Esophagus muscularis mucosa (tissue), 4 donors: ENCODE results near the gene ZNF362. TPM values are rescaled to one million over a fixed set of nuclear protein-coding genes. Genes with fewer than 3 reads are reported as not detected.
"Not testable (repeated sequence)": the region's sequence is repeated elsewhere in the genome, so short reads cannot be mapped to it uniquely, and the experiment has no call there.

Experiments used
- DNase-seq: peaks from one replicate; pipeline ENCODE4 v3.0.0-alpha.2; 2017; ENCODE audit errors: extremely low spot score
- H3K27ac ChIP-seq, 4 donors: fragments of 200-600 bp; sonication (generic); replicated peaks in 1 of 4; 1 replicate in 3 of 4; 2 replicates in 1 of 4; pipeline ENCODE4 v1.5.1; 2016 to 2019; ENCODE audit warnings: mild to moderate bottlenecking in 1 of 4
- H3K27me3 ChIP-seq, 4 donors: fragments of 200-600 bp; sonication (generic); one replicate each; pipeline versions ENCODE4 v1.5.1 to v1.6.0; 2016 to 2019
- H3K36me3 ChIP-seq, 4 donors: fragments of 200-600 bp; sonication (generic); one replicate each; pipeline ENCODE4 v1.5.1; 2016 to 2019
- H3K4me1 ChIP-seq, 4 donors: fragments of 200-600 bp; sonication (generic); one replicate each; pipeline ENCODE4 v1.5.1; 2016 to 2019
- H3K4me3 ChIP-seq, 4 donors: fragments of 200-600 bp; sonication (generic); 1 replicate in 2 of 4; 2 replicates in 2 of 4; pipeline ENCODE4 v1.5.1; 2016 to 2019; ENCODE audit warnings: mild to moderate bottlenecking in 4 of 4, moderate library complexity in 1 of 4
- H3K9me3 ChIP-seq, 4 donors: fragments of 200-600 bp; sonication (generic); 1 replicate in 3 of 4; 2 replicates in 1 of 4; pipeline ENCODE4 v1.5.1; 2016 to 2019
- EP300 ChIP-seq: sonication (generic); formaldehyde crosslinking; IDR thresholded peaks from one replicate; pipeline ENCODE4 v1.6.1; 2017; ENCODE audit warnings: antibody characterized with exemption
- POLR2A ChIP-seq: fragments of 450-650 bp; IDR thresholded peaks from one replicate; pipeline ENCODE4 v1.6.1; 2017; ENCODE audit warnings: antibody characterized with exemption, moderate library complexity, mild to moderate bottlenecking, low read depth
- POLR2AphosphoS5 ChIP-seq, 2 donors: sonication (generic); formaldehyde crosslinking; IDR thresholded peaks; one replicate each; pipeline ENCODE4 v1.6.1; 2017; ENCODE audit warnings: antibody characterized with exemption in 2 of 2
- WGBS: methylation state at CpG from one replicate; pipeline ENCODE4 v1.1.5; 2018; 5-methylcytosine and 5-hydroxymethylcytosine counted together
- intact Hi-C: fragments of 100-400 bp; cut with DNase I; formaldehyde crosslinking; loops from one replicate; pipeline ENCODE4 v1.15.1; 2023
- total RNA-seq, 4 donors: library from RNA; depleted of rRNA; stranded (reverse); fragments of >200 nt; gene quantifications; one replicate each; pipeline versions ENCODE4 v1.1.0 to v1.2.1, GENCODE V29; 2016
- TF ChIP-seq, protein P1 (sequence below), 3 experiments: fragments of 200-600 bp in 2 of 3; fragments of 450-650 bp in 1 of 3; sonication (generic) in 2 of 3; IDR thresholded peaks; one replicate each; pipeline ENCODE4 v1.5.1; 2017 to 2019; ENCODE audit warnings: antibody characterized with exemption in 3 of 3, mild to moderate bottlenecking in 2 of 3, moderate library complexity in 1 of 3

ZNF362 gene
- total RNA-seq, 4 donors from 2014 or later: 17.2 to 35.3 (median 25.1) TPM

DNA sequence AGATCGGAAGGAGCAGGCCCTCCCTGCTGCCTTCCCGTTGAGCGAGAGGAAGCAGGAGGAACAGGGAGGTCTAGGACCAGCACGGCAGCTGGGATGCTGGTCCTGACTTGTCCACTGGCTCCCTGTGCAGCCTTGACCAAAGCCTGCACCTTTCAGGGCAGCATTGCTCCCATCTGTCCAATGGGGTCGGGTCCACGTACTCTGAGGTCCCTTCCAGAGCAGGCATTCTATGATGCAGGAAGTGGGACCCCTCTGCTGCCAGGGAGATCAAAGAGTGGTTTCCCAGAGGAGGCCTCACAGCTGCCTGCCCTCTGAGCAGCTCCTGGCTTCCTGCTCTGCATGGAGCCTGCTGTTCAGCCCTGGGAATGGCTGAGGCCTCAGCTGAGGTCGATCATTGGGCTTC, 21.7 kb upstream of the ZNF362 start:
- H3K27me3 ChIP-seq: peaks cover 0 to 7% (median 0%) of the 10 kb centered on the region in 4 donors
- WGBS: 81% methylated on average over 4 of the region's 7 CpGs
- H3K4me3 ChIP-seq: no peak overlapping the region
- TF ChIP-seq EP300 (no peak), POLR2AphosphoS5 (IDR thresholded peaks at IDR 0.05) (no peak), POLR2A (no peak)
- TF ChIP-seq, protein P1, sequence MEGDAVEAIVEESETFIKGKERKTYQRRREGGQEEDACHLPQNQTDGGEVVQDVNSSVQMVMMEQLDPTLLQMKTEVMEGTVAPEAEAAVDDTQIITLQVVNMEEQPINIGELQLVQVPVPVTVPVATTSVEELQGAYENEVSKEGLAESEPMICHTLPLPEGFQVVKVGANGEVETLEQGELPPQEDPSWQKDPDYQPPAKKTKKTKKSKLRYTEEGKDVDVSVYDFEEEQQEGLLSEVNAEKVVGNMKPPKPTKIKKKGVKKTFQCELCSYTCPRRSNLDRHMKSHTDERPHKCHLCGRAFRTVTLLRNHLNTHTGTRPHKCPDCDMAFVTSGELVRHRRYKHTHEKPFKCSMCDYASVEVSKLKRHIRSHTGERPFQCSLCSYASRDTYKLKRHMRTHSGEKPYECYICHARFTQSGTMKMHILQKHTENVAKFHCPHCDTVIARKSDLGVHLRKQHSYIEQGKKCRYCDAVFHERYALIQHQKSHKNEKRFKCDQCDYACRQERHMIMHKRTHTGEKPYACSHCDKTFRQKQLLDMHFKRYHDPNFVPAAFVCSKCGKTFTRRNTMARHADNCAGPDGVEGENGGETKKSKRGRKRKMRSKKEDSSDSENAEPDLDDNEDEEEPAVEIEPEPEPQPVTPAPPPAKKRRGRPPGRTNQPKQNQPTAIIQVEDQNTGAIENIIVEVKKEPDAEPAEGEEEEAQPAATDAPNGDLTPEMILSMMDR (IDR thresholded peaks at IDR 0.05): no peak
- peaks cover 0 to 3% (median 0%) of the 10 kb centered on the region in 4 donors for H3K4me1 ChIP-seq
- DNase-seq: no peak
- H3K27ac ChIP-seq: no peak overlapping the region
- intact Hi-C loops: no loop called here
- H3K36me3 ChIP-seq: no peaks in the 10 kb centered on the region
- no peaks in the 10 kb centered on the region for H3K9me3 ChIP-seq

DNA sequence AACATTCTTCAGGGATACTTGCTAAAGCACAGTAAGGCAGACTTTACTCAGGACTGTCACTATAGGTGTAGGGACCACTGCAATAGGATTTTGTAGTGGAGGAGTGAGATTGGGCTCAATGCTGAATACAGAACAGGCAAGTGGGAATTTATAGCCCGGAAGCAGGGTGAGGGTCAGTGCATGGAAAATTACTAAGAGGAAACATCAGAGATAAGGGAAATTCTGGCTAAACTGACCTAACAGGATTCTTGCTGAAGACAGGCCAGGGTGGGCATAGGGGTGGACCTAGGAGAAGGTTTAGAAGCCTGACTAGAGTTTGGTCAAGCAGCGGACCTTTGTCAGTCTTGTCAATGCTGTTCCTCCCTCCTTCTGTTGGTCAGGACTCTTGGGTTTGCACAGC, 20.8 kb upstream of the ZNF362 start:
- Histone ChIP-seq H3K4me3 (no peak overlapping the region), H3K4me1 (peaks cover 0 to 3% (median 0%) of the 10 kb centered on the region in 4 donors), H3K27me3 (peaks cover 0 to 7% (median 0%) of the 10 kb centered on the region in 4 donors), H3K36me3 (no peaks in the 10 kb centered on the region), H3K27ac (no peak overlapping the region), H3K9me3 (no peaks in the 10 kb centered on the region)
- intact Hi-C loops: no loop called here
- 83% methylated on average over 2 of the region's 2 CpGs for WGBS
- DNase-seq: no peak
- TF ChIP-seq POLR2AphosphoS5 (IDR thresholded peaks at IDR 0.05) (no peak), POLR2A (no peak), EP300 (no peak)
- TF ChIP-seq, protein P1 (IDR thresholded peaks at IDR 0.05): no peak

DNA sequence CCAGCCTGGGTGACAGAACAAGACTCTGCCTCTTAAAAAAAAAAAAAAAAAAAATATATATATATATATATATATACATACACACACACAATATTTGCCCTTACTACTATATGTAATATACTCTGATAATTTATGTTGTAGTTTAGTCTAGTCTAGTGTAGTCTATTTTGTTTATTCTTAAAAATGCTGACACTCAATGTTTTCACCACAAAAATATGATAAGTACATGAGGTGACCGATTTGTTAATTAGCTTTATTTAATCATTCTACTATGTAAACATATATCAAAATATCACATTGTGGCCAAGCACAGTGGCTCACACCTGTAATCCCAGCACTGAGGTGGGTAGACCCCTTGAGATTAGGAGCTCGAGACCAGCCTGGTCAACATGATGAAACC, 19.8 kb upstream of the ZNF362 start:
- H3K36me3 ChIP-seq: no peaks in the 10 kb centered on the region
- no peak overlapping the region for H3K4me3 ChIP-seq
- TF ChIP-seq POLR2AphosphoS5 (IDR thresholded peaks at IDR 0.05): no peak
- no peak for TF ChIP-seq EP300
- TF ChIP-seq POLR2A: no peak
- TF ChIP-seq, protein P1 (IDR thresholded peaks at IDR 0.05): no peak
- DNase-seq: no peak
- H3K9me3 ChIP-seq: no peaks in the 10 kb centered on the region
- 78% methylated on average over 2 of the region's 2 CpGs for WGBS
- peaks cover 0 to 7% (median 0%) of the 10 kb centered on the region in 4 donors for H3K27me3 ChIP-seq
- no peak overlapping the region for H3K27ac ChIP-seq
- H3K4me1 ChIP-seq: peaks cover 0 to 3% (median 0%) of the 10 kb centered on the region in 4 donors
- intact Hi-C loops: no loop called here

GRCh38 chr1:33237579-33237978, 18.7 kb upstream of the ZNF362 start:
- intact Hi-C loops: no loop called here
- no peaks in the 10 kb centered on the region for H3K36me3 ChIP-seq
- peaks cover 0 to 3% (median 0%) of the 10 kb centered on the region in 4 donors for H3K4me1 ChIP-seq
- no peak overlapping the region for H3K4me3 ChIP-seq
- no peak for TF ChIP-seq POLR2A
- no peak for TF ChIP-seq EP300
- no peak for TF ChIP-seq POLR2AphosphoS5 (IDR thresholded peaks at IDR 0.05)
- TF ChIP-seq, protein P1 (IDR thresholded peaks at IDR 0.05): no peak
- no peak for DNase-seq
- H3K27me3 ChIP-seq: peaks cover 0 to 7% (median 0%) of the 10 kb centered on the region in 4 donors
- no peaks in the 10 kb centered on the region for H3K9me3 ChIP-seq
- no peak overlapping the region for H3K27ac ChIP-seq
- WGBS: 80% methylated on average over 6 of the region's 6 CpGs

GRCh38 chr1:33238194-33238724, 18.0 kb upstream of the ZNF362 start:
- H3K4me3 ChIP-seq, H3K9me3 ChIP-seq, intact Hi-C loops, H3K27me3 ChIP-seq, DNase-seq, H3K27ac ChIP-seq, H3K4me1 ChIP-seq, H3K36me3 ChIP-seq: not testable (repeated sequence)
- 99% methylated on average over 6 of the region's 6 CpGs for WGBS

DNA sequence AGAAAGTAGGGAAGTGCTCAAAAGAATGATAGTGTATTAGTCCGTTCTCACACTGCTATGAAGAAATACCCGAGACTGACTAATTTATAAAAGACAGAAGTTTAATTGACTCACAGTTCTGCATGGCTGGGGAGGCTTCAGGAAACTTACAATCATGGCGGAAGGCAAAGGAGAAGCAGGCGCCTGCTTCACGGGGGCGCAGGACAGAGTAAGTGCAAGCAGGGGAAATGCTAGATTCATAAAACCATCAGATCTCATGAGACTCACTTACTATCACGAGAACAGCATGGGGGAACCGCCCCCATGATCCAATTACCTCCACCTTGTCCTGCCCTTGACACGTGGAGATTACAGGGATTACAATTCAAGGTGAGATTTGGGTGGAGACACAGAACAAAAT, 16.9 kb upstream of the ZNF362 start:
- H3K27ac ChIP-seq, DNase-seq, H3K27me3 ChIP-seq, H3K4me1 ChIP-seq, H3K9me3 ChIP-seq, H3K4me3 ChIP-seq, H3K36me3 ChIP-seq, intact Hi-C loops: not testable (repeated sequence)
- 80% methylated on average over 9 of the region's 9 CpGs for whole genome bisulfite sequencing
